HEK293 (cell line): ENCODE results near the gene IL3.

ENCODE experiments used
- CTCF ChIA-PET: fragments of 350-600 bp; formaldehyde crosslinking; extraction: SDS; loops from one replicate; lab custom pipeline; 2021; ENCODE audit warnings: antibody characterized with exemption; lab: Yijun Ruan, JAX
- POLR2A ChIA-PET: fragments of 300-600 bp; formaldehyde crosslinking; extraction: SDS; loops from one replicate; lab custom pipeline; 2020; ENCODE audit warnings: antibody characterized with exemption, inconsistent platforms; lab: Yijun Ruan, JAX
- H3K27ac ChIP-seq: fragments of 200-500 bp; sonication (Bioruptor generic); 2 replicates; pipeline ENCODE4 v1.5.1; 2014; ENCODE audit warnings: low read depth, low read length, control low read depth, inconsistent platforms; ENCODE audit errors: extremely low read depth
- H3K36me3 ChIP-seq, 2 experiments: fragments of 200-500 bp in 1 of 2; sonication (Bioruptor generic) in 1 of 2; 1 replicate in 1 of 2; 2 replicates in 1 of 2; pipeline ENCODE4 v1.5.1; 2014 to 2017; ENCODE audit warnings: inconsistent platforms in 2 of 2, low read length in 2 of 2; ENCODE audit not compliant: control insufficient read depth in 2 of 2, insufficient read depth in 1 of 2
- H3K4me1 ChIP-seq: fragments of 200-500 bp; sonication (Bioruptor generic); 2 replicates; pipeline ENCODE4 v1.5.1; 2014; ENCODE audit warnings: mild to moderate bottlenecking, low read length, inconsistent platforms; ENCODE audit not compliant: control insufficient read depth, insufficient read depth
- H3K4me3 ChIP-seq: 2 replicates; pipeline ENCODE4 v1.5.1; 2011; ENCODE audit warnings: low read depth, mild to moderate bottlenecking, control low read depth, low read length, moderate library complexity
- H3K9me3 ChIP-seq: fragments of 200-500 bp; sonication (Bioruptor generic); 2 replicates; pipeline ENCODE4 v1.5.1; 2014; ENCODE audit warnings: low read depth, low read length, inconsistent platforms; ENCODE audit not compliant: control insufficient read depth, insufficient read depth
- HOXD13 ChIP-seq: sonication (generic); formaldehyde crosslinking; IDR thresholded peaks from 2 replicates; pipeline ENCODE4 v1.8.0; 2022; ENCODE audit warnings: missing genetic modification reagents, borderline replicate concordance
- SETDB1 ChIP-seq: IDR thresholded peaks from one replicate; pipeline ENCODE4 v1.6.1; 2017; ENCODE audit warnings: mild to moderate bottlenecking, low read length, moderate library complexity, mixed read lengths; ENCODE audit not compliant: insufficient read length
- TSHZ1 ChIP-seq: fragments of 450-650 bp; formaldehyde crosslinking; IDR thresholded peaks from 2 replicates; pipeline ENCODE4 v1.5.1; 2016; ENCODE audit warnings: missing biosample characterization, missing genetic modification characterization, borderline replicate concordance
- WT1 ChIP-seq: fragments of 450-650 bp; formaldehyde crosslinking; IDR thresholded peaks from 2 replicates; pipeline ENCODE4 v1.5.1; 2016; ENCODE audit warnings: missing biosample characterization, missing genetic modification characterization
- YY1 ChIP-seq: fragments of 450-650 bp; formaldehyde crosslinking; IDR thresholded peaks from 2 replicates; pipeline ENCODE4 v1.5.1; 2018; ENCODE audit warnings: missing biosample characterization, missing genetic modification characterization
- ZBTB17 ChIP-seq: fragments of 450-650 bp; formaldehyde crosslinking; IDR thresholded peaks from 2 replicates; pipeline ENCODE4 v1.5.1; 2016; ENCODE audit warnings: missing biosample characterization, missing genetic modification characterization
- ZBTB49 ChIP-seq: fragments of 450-650 bp; formaldehyde crosslinking; IDR thresholded peaks from 2 replicates; pipeline ENCODE4 v1.5.1; 2016; ENCODE audit warnings: missing biosample characterization, missing genetic modification characterization, low read depth
- ZFP69B ChIP-seq: fragments of 450-650 bp; formaldehyde crosslinking; IDR thresholded peaks from 2 replicates; pipeline ENCODE4 v1.5.1; 2016; ENCODE audit warnings: missing biosample characterization, missing genetic modification characterization
- ZNF121 ChIP-seq: fragments of 450-650 bp; formaldehyde crosslinking; IDR thresholded peaks from 2 replicates; pipeline ENCODE4 v1.5.1; 2016; ENCODE audit warnings: missing biosample characterization, missing genetic modification characterization
- ZNF140 ChIP-seq: fragments of 450-650 bp; formaldehyde crosslinking; IDR thresholded peaks from 2 replicates; pipeline ENCODE4 v1.5.1; 2016; ENCODE audit warnings: missing biosample characterization, missing genetic modification characterization
- ZNF16 ChIP-seq: fragments of 450-650 bp; formaldehyde crosslinking; IDR thresholded peaks from 2 replicates; pipeline ENCODE4 v1.5.1; 2016; ENCODE audit warnings: low read depth, missing biosample characterization, missing genetic modification characterization
- ZNF174 ChIP-seq: fragments of 450-650 bp; formaldehyde crosslinking; IDR thresholded peaks from 2 replicates; pipeline ENCODE4 v1.5.0; 2017; ENCODE audit warnings: missing biosample characterization, mild to moderate bottlenecking, missing genetic modification characterization
- ZNF23 ChIP-seq: fragments of 450-650 bp; formaldehyde crosslinking; IDR thresholded peaks from 2 replicates; pipeline ENCODE4 v1.5.1; 2016; ENCODE audit warnings: missing biosample characterization, missing genetic modification characterization, borderline replicate concordance
- ZNF280C ChIP-seq: fragments of 450-650 bp; formaldehyde crosslinking; IDR thresholded peaks from 2 replicates; pipeline ENCODE4 v1.5.1; 2016; ENCODE audit warnings: missing biosample characterization, missing genetic modification characterization
- ZNF292 ChIP-seq: fragments of 450-650 bp; formaldehyde crosslinking; IDR thresholded peaks from 2 replicates; pipeline ENCODE4 v1.5.1; 2016; ENCODE audit warnings: low read depth, missing biosample characterization, missing genetic modification characterization, borderline replicate concordance
- ZNF311 ChIP-seq: fragments of 450-650 bp; formaldehyde crosslinking; IDR thresholded peaks from 2 replicates; pipeline ENCODE4 v1.5.1; 2017; ENCODE audit warnings: missing biosample characterization, missing genetic modification characterization, borderline replicate concordance
- ZNF350 ChIP-seq: fragments of 450-650 bp; formaldehyde crosslinking; IDR thresholded peaks from 2 replicates; pipeline ENCODE4 v1.5.0; 2017; ENCODE audit warnings: missing biosample characterization, mild to moderate bottlenecking, missing genetic modification characterization
- ZNF37A ChIP-seq: fragments of 450-650 bp; IDR thresholded peaks from 2 replicates; pipeline ENCODE4 v1.5.1; 2018; ENCODE audit warnings: missing biosample characterization, missing genetic modification characterization
- ZNF416 ChIP-seq: fragments of 450-650 bp; formaldehyde crosslinking; IDR thresholded peaks from 2 replicates; pipeline ENCODE4 v1.5.1; 2016; ENCODE audit warnings: missing biosample characterization, missing genetic modification characterization
- ZNF561 ChIP-seq: fragments of 450-650 bp; IDR thresholded peaks from 2 replicates; pipeline ENCODE4 v1.5.1; 2018; ENCODE audit warnings: missing biosample characterization, missing genetic modification characterization, borderline replicate concordance
- ZNF610 ChIP-seq: fragments of 450-650 bp; formaldehyde crosslinking; IDR thresholded peaks from 2 replicates; pipeline ENCODE4 v1.5.1; 2016; ENCODE audit warnings: missing biosample characterization, missing genetic modification characterization, borderline replicate concordance
- ZNF624 ChIP-seq: fragments of 450-650 bp; formaldehyde crosslinking; IDR thresholded peaks from 2 replicates; pipeline ENCODE4 v1.5.1; 2017; ENCODE audit warnings: missing biosample characterization, missing genetic modification characterization
- ZNF677 ChIP-seq: fragments of 450-650 bp; IDR thresholded peaks from 2 replicates; pipeline ENCODE4 v1.5.0; 2018; ENCODE audit warnings: missing biosample characterization, mild to moderate bottlenecking, missing genetic modification characterization, moderate library complexity
- ZNF777 ChIP-seq: fragments of 450-650 bp; formaldehyde crosslinking; IDR thresholded peaks from 2 replicates; pipeline ENCODE4 v1.5.1; 2017; ENCODE audit warnings: missing biosample characterization, missing genetic modification characterization, borderline replicate concordance

Gene IL3

GRCh38 chr5:132076983-132077382 is 16.5 kb downstream of the IL3 start (continued):
- TF ChIP-seq ZNF37A (tag by site-specific recombination) (no peak), ZNF121 (tag by site-specific recombination) (no peak), ZNF280C (no peak), ZNF140 (tag by site-specific recombination) (no peak), ZNF174 (tag by site-specific recombination) (no peak), ZBTB17 (tag by site-specific recombination) (no peak), ZNF350 (no peak)

- Histone ChIP-seq H3K4me1 (no peaks in the 10 kb centered on the region), H3K36me3 (no peaks in the 10 kb centered on the region), H3K4me3 (no peak overlapping the region), H3K9me3 (no peaks in the 10 kb centered on the region), H3K27ac (no peak overlapping the region)
- ChIA-PET POLR2A (no interaction called here), CTCF (interaction anchor here (0.5 to 2.0 kb wide), 2 partner anchors 14 to 101 kb away, joined by 3 to 8 read pairs; no protein-coding TSS in a partner anchor)
- TF ChIP-seq ZNF624 (tag by site-specific recombination) (no peak), ZFP69B (tag by site-specific recombination) (no peak), ZNF16 (tag by site-specific recombination) (no peak), ZNF561 (tag by site-specific recombination) (no peak), ZNF677 (tag by site-specific recombination) (no peak), ZNF292 (tag by site-specific recombination) (no peak), YY1 (tag by site-specific recombination) (no peak), HOXD13 (CRISPR knock-in tag) (no peak), WT1 (tag by site-specific recombination) (no peak), ZBTB49 (tag by site-specific recombination) (no peak), ZNF23 (tag by site-specific recombination) (no peak), SETDB1 (no peak), ZNF311 (no peak), ZNF610 (tag by site-specific recombination) (no peak)
Measured at GRCh38 chr5:132079081-132079480, 18.6 kb downstream of the IL3 start.

- no peaks in the 10 kb centered on the region for H3K4me1 ChIP-seq
- CTCF ChIA-PET = interaction anchor here (0.5 to 2.0 kb wide), 2 partner anchors 15 to 101 kb away, joined by 3 to 8 read pairs; no protein-coding TSS in a partner anchor
- POLR2A ChIA-PET = no interaction called here
- H3K9me3 ChIP-seq = no peaks in the 10 kb centered on the region
- no peaks in the 10 kb centered on the region for H3K36me3 ChIP-seq
- H3K4me3 ChIP-seq = no peak overlapping the region
- no peak overlapping the region for H3K27ac ChIP-seq
- no peak for TF ChIP-seq ZNF174 (tag by site-specific recombination)
- TF ChIP-seq ZNF777 (tag by site-specific recombination) = no peak
- TF ChIP-seq ZNF416 = no peak
- no peak for TF ChIP-seq TSHZ1 (tag by site-specific recombination)
Measured at GRCh38 chr5:132079619-132080018, 19.2 kb downstream of the IL3 start.
